T-helper 22 cell (primary cell): ENCODE results near the gene BABAM2.

ENCODE experiments used
- DNase-seq: peaks from one replicate; pipeline ENCODE4 v3.0.0-alpha.2; 2020; ENCODE audit warnings: low read depth

The BABAM2 gene

GRCh38 chr2:28129955-28130695, 239.6 kb downstream of the BABAM2 start:
- DNase-seq, result no peak

GRCh38 chr2:28133778-28134177, 243.2 kb downstream of the BABAM2 start:
- DNase-seq, result no peak

GRCh38 chr2:28134262-28134812, 243.8 kb downstream of the BABAM2 start:
- DNase-seq, result no peak

- DNase-seq, result no peak
These were observed 244.3 kb downstream of the BABAM2 start for GRCh38 chr2:28134857-28135256.

- no peak for DNase-seq
These were observed 244.8 kb downstream of the BABAM2 start for GRCh38 chr2:28135324-28135723.

- DNase-seq, result no peak
These were observed 245.3 kb downstream of the BABAM2 start for GRCh38 chr2:28135799-28136198.

- DNase-seq, result no peak
These were observed 246.0 kb downstream of the BABAM2 start for GRCh38 chr2:28136556-28136955.

GRCh38 chr2:28137221-28137620, 246.7 kb downstream of the BABAM2 start:
- DNase-seq, result no peak

- DNase-seq, result no peak
These were observed 251.9 kb downstream of the BABAM2 start for GRCh38 chr2:28142386-28142785.

- DNase-seq, result no peak
These were observed 257.5 kb downstream of the BABAM2 start for GRCh38 chr2:28148000-28148399.

GRCh38 chr2:28148566-28148965, 258.0 kb downstream of the BABAM2 start:
- no peak for DNase-seq

GRCh38 chr2:28150236-28150915, 259.8 kb downstream of the BABAM2 start:
- DNase-seq, result no peak

- DNase-seq, result no peak
These were observed 260.5 kb downstream of the BABAM2 start for GRCh38 chr2:28150994-28151393.

- DNase-seq, result no peak
These were observed 262.2 kb downstream of the BABAM2 start for GRCh38 chr2:28152585-28153280.

- DNase-seq, result no peak
These were observed 263.3 kb downstream of the BABAM2 start for GRCh38 chr2:28153851-28154250.

- DNase-seq, result no peak
These were observed 264.6 kb downstream of the BABAM2 start for GRCh38 chr2:28155086-28155485.

- DNase-seq, result no peak
These were observed 265.1 kb downstream of the BABAM2 start for GRCh38 chr2:28155627-28156026.

- no peak for DNase-seq
These were observed 268.3 kb downstream of the BABAM2 start for GRCh38 chr2:28158791-28159190.

- DNase-seq, result no peak
These were observed 270.5 kb downstream of the BABAM2 start for GRCh38 chr2:28160986-28161425.

GRCh38 chr2:28161466-28161865, 270.9 kb downstream of the BABAM2 start:
- DNase-seq, result no peak

GRCh38 chr2:28162564-28162963, 272.0 kb downstream of the BABAM2 start:
- no peak for DNase-seq

- DNase-seq, result no peak
These were observed 272.5 kb downstream of the BABAM2 start for GRCh38 chr2:28163028-28163427.
